ENCODE measurements around the gene PARD3B.
A peak's percentile ranks its signal among the peaks of the same experiment; 100 is the strongest.

The PARD3B gene

DNA sequence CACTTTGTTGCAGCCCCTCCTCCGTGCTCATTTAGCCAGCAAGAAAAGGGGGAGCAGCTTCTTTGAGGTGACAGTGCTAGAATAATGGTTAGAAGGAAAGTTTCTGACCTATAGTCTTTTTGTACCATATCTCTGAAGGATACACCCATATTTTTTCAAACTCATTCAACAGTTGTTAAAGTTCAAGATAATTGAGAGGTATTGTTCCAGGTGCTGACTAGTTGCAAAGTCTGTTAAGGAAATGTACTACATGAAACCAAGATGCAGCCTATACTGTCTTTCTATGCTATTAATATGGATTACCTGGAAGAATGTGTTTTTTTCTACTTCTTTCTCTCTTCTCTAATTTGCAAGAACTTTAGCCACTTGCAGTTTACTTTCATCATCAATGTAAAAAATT is 495.0 kb downstream of the PARD3B start:
- DNase-seq (ENCODE audit: low read depth, low spot score): no peak
- Histone ChIP-seq H3K27me3 (ENCODE audit: insufficient read depth, insufficient read length) (no peaks in the 10 kb centered on the region), H3K9me3 (ENCODE audit: insufficient read depth, low read length) (no peaks in the 10 kb centered on the region), H3K9ac (ENCODE audit: insufficient read length, low read depth) (no peak overlapping the region), H3K36me3 (ENCODE audit: insufficient read depth, insufficient read length, low read length) (no peaks in the 10 kb centered on the region), H3K4me3 (ENCODE audit: insufficient read length, low read depth) (no peak overlapping the region), H3K4me1 (ENCODE audit: insufficient read depth, insufficient read length) (no peaks in the 10 kb centered on the region)
- TF ChIP-seq YY1 (IDR thresholded peaks at IDR 0.05; ENCODE audit: insufficient read depth, insufficient read length): no peak
- TF ChIP-seq SUZ12 (IDR thresholded peaks at IDR 0.05; ENCODE audit: extremely low read depth, insufficient read depth, insufficient read length): no peak
- TF ChIP-seq ZNF274 (IDR thresholded peaks at IDR 0.05; ENCODE audit: low read depth, low read length): no peak

DNA sequence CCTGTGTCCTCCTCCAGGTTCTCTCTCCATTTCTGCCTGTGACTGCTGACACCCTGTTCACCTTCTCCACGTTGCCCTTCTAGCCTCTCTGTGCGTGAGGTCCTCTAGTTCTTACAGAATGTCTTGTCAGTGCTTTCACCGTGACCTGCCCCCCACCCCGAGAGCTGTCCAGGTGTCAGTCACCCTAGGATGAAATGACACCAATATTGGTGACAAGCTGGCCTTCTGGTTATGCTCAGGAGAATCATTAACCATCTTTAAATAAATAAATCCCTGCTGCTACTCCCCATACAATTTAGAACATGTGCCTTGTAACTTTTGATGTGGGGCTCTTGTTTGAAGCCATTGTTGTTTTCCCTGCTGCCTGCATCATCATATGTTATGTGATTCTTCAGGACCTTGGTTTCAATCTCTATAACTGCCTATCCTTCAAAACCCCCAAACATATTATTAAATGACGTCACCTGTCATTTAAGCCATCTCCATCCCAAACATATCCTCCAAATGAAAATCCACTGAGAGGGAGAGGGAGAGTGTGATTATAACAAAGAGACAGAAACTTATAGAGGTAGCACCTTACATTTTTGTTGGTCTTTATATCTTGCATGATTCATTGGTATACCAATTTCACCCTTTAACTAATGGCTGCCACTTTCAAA is 496.3 kb downstream of the PARD3B start:
- no peak overlapping the region for H3K9ac ChIP-seq (ENCODE audit: insufficient read length, low read depth)

DNA sequence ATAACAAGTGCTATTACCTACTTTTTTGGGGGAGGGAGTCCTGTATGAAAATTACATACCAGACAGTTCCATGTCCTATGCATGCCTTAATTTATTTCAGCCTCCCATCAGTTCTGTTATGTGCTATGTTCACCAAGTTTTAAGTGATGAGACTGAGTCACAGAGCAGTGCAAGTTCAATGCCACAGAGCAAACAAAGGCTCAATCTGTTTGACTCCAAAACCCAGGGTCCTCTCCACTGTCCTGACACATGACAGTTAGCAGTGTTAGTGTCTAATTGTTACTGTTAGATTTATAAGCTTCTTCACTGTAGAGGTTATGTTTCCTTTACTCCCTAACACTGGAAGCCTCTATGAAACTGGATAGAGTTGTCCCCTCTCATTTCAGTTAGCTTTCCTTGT is 498.0 kb downstream of the PARD3B start:
- Histone ChIP-seq H3K9ac (ENCODE audit: insufficient read length, low read depth) (no peak overlapping the region), H3K4me3 (ENCODE audit: insufficient read length, low read depth) (no peak overlapping the region), H3K27me3 (ENCODE audit: insufficient read depth, insufficient read length) (no peaks in the 10 kb centered on the region), H3K9me3 (ENCODE audit: insufficient read depth, low read length) (no peaks in the 10 kb centered on the region), H3K36me3 (ENCODE audit: insufficient read depth, insufficient read length, low read length) (no peaks in the 10 kb centered on the region), H3K4me1 (ENCODE audit: insufficient read depth, insufficient read length) (no peaks in the 10 kb centered on the region)
- TF ChIP-seq ZNF274 (IDR thresholded peaks at IDR 0.05; ENCODE audit: low read depth, low read length): no peak
- no peak for TF ChIP-seq YY1 (IDR thresholded peaks at IDR 0.05; ENCODE audit: insufficient read depth, insufficient read length)
- no peak for TF ChIP-seq SUZ12 (IDR thresholded peaks at IDR 0.05; ENCODE audit: extremely low read depth, insufficient read depth, insufficient read length)
- DNase-seq (ENCODE audit: low read depth, low spot score): no peak

More for the DNA sequence above, 496.3 kb downstream of the PARD3B start:
- no peak for DNase-seq (ENCODE audit: low read depth, low spot score)
- H3K4me3 ChIP-seq (ENCODE audit: insufficient read length, low read depth): no peak overlapping the region
- H3K36me3 ChIP-seq (ENCODE audit: insufficient read depth, insufficient read length, low read length): no peaks in the 10 kb centered on the region
- no peaks in the 10 kb centered on the region for H3K4me1 ChIP-seq (ENCODE audit: insufficient read depth, insufficient read length)
- TF ChIP-seq SUZ12 (IDR thresholded peaks at IDR 0.05; ENCODE audit: extremely low read depth, insufficient read depth, insufficient read length): no peak
- no peak for TF ChIP-seq YY1 (IDR thresholded peaks at IDR 0.05; ENCODE audit: insufficient read depth, insufficient read length)
- TF ChIP-seq ZNF274 (IDR thresholded peaks at IDR 0.05; ENCODE audit: low read depth, low read length): no peak
- H3K9me3 ChIP-seq (ENCODE audit: insufficient read depth, low read length): no peaks in the 10 kb centered on the region
- no peaks in the 10 kb centered on the region for H3K27me3 ChIP-seq (ENCODE audit: insufficient read depth, insufficient read length)

DNA sequence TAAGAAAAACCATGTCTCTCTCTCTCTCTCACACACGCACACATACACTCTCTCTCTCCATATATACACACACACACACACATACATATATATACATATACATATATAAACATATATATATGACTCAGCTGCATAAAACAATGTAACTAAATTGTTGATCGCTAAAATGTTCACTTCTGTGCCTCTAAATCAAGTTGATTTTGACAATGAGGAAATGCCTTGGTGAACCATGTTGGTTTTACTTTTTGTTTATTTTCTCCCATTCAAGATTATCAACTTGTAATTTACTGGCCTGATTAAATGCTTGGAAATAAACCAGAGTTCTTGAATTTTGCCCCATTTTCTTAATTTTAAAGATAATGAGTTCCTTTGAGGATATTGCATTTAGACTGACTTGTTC is 500.4 kb downstream of the PARD3B start:
- no peak overlapping the region for H3K9ac ChIP-seq (ENCODE audit: insufficient read length, low read depth)
- H3K4me3 ChIP-seq (ENCODE audit: insufficient read length, low read depth): no peak overlapping the region
- no peaks in the 10 kb centered on the region for H3K4me1 ChIP-seq (ENCODE audit: insufficient read depth, insufficient read length)
- no peak for DNase-seq (ENCODE audit: low read depth, low spot score)
- TF ChIP-seq ZNF274 (IDR thresholded peaks at IDR 0.05; ENCODE audit: low read depth, low read length) (no peak), YY1 (IDR thresholded peaks at IDR 0.05; ENCODE audit: insufficient read depth, insufficient read length) (no peak), SUZ12 (IDR thresholded peaks at IDR 0.05; ENCODE audit: extremely low read depth, insufficient read depth, insufficient read length) (no peak)
- H3K27me3 ChIP-seq (ENCODE audit: insufficient read depth, insufficient read length): no peaks in the 10 kb centered on the region
- H3K9me3 ChIP-seq (ENCODE audit: insufficient read depth, low read length): peaks cover 5% of the 10 kb centered on the region; the same call in 1 of the 2 replicates
- no peaks in the 10 kb centered on the region for H3K36me3 ChIP-seq (ENCODE audit: insufficient read depth, insufficient read length, low read length)

- Histone ChIP-seq H3K36me3 (ENCODE audit: insufficient read depth, insufficient read length, low read length) (no peaks in the 10 kb centered on the region), H3K9ac (ENCODE audit: insufficient read length, low read depth) (no peak overlapping the region), H3K4me3 (ENCODE audit: insufficient read length, low read depth) (no peak overlapping the region), H3K27me3 (ENCODE audit: insufficient read depth, insufficient read length) (no peaks in the 10 kb centered on the region), H3K4me1 (ENCODE audit: insufficient read depth, insufficient read length) (no peaks in the 10 kb centered on the region), H3K9me3 (ENCODE audit: insufficient read depth, low read length) (peaks cover 5% of the 10 kb centered on the region; the same call in 1 of the 2 replicates)
- TF ChIP-seq YY1 (IDR thresholded peaks at IDR 0.05; ENCODE audit: insufficient read depth, insufficient read length) (no peak), ZNF274 (IDR thresholded peaks at IDR 0.05; ENCODE audit: low read depth, low read length) (no peak), SUZ12 (IDR thresholded peaks at IDR 0.05; ENCODE audit: extremely low read depth, insufficient read depth, insufficient read length) (no peak)
- DNase-seq (ENCODE audit: low read depth, low spot score): peak; percentile 35
Measured at GRCh38 chr2:205047273-205047839, 502.1 kb downstream of the PARD3B start.

DNA sequence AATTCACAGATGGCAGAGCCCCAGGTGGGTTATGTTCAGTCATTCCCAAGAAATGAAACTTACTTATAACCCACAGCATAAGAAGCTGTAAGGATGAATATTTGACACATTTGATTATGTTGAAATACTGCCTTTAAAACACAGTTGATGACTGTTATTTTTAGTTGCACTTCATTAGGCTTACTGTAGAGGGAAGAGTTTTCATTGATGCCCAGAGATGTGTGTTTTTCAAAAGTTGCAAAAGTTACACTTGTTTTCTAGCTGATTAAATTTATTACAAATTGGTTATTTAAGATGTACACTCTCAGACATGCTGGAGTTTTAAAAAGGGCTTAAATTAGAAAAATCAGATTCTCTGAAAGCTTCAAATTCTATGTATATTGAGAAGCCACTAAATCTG is 506.1 kb downstream of the PARD3B start:
- Histone ChIP-seq H3K4me1 (ENCODE audit: insufficient read depth, insufficient read length) (no peaks in the 10 kb centered on the region), H3K9ac (ENCODE audit: insufficient read length, low read depth) (no peak overlapping the region), H3K4me3 (ENCODE audit: insufficient read length, low read depth) (no peak overlapping the region), H3K27me3 (ENCODE audit: insufficient read depth, insufficient read length) (no peaks in the 10 kb centered on the region), H3K36me3 (ENCODE audit: insufficient read depth, insufficient read length, low read length) (no peaks in the 10 kb centered on the region), H3K9me3 (ENCODE audit: insufficient read depth, low read length) (peaks cover 5% of the 10 kb centered on the region; the same call in 1 of the 2 replicates)
- TF ChIP-seq ZNF274 (IDR thresholded peaks at IDR 0.05; ENCODE audit: low read depth, low read length): no peak
- no peak for TF ChIP-seq YY1 (IDR thresholded peaks at IDR 0.05; ENCODE audit: insufficient read depth, insufficient read length)
- TF ChIP-seq SUZ12 (IDR thresholded peaks at IDR 0.05; ENCODE audit: extremely low read depth, insufficient read depth, insufficient read length): no peak
- DNase-seq (ENCODE audit: low read depth, low spot score): no peak

GRCh38 chr2:205052781-205053180 is 507.5 kb downstream of the PARD3B start:
- H3K4me1 ChIP-seq (ENCODE audit: insufficient read depth, insufficient read length): no peaks in the 10 kb centered on the region
- H3K9ac ChIP-seq (ENCODE audit: insufficient read length, low read depth): no peak overlapping the region
- no peaks in the 10 kb centered on the region for H3K27me3 ChIP-seq (ENCODE audit: insufficient read depth, insufficient read length)
- DNase-seq (ENCODE audit: low read depth, low spot score): no peak
- no peak overlapping the region for H3K4me3 ChIP-seq (ENCODE audit: insufficient read length, low read depth)
- TF ChIP-seq SUZ12 (IDR thresholded peaks at IDR 0.05; ENCODE audit: extremely low read depth, insufficient read depth, insufficient read length) (no peak), YY1 (IDR thresholded peaks at IDR 0.05; ENCODE audit: insufficient read depth, insufficient read length) (no peak), ZNF274 (IDR thresholded peaks at IDR 0.05; ENCODE audit: low read depth, low read length) (no peak)
- H3K9me3 ChIP-seq (ENCODE audit: insufficient read depth, low read length): peaks cover 5% of the 10 kb centered on the region; the same call in 1 of the 2 replicates
- H3K36me3 ChIP-seq (ENCODE audit: insufficient read depth, insufficient read length, low read length): no peaks in the 10 kb centered on the region

Data from NT2/D1 (cell line).